ENCODE measurements around the gene ACP5.
"Not testable (repeated sequence)": the region's sequence is repeated elsewhere in the genome, so short reads cannot be mapped to it uniquely, and the experiment has no call there.

ACP5 gene

DNA sequence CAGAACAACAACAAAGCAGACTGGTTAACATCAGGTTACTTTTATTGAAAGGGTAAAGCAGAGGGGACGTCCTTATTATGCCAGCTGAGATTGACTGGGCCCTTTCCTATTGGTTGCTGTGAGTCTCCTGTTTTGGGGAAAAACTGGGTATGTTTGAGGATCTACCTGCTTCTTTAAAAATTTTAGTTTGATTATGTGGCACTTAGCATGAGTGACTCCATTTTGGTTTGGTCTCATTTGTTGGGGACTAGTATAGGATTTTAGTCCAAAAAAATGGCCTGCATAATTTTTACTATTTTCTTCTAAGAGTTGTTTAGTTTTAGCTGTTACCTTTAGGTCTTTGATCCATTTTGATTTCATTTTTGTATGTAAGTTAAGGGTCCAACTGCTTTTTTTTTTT, 34.3 kb upstream of the ACP5 start:
- no peak for TF ChIP-seq CTCF (IDR thresholded peaks at IDR 0.05)
- Histone ChIP-seq H3K4me3 (no peak overlapping the region), H3K27ac (no peak overlapping the region)
- no peak for DNase-seq (ENCODE audit: low spot score)

- no peak overlapping the region for H3K4me3 ChIP-seq
- no peak for TF ChIP-seq CTCF (IDR thresholded peaks at IDR 0.05)
- H3K27ac ChIP-seq = no peak overlapping the region
- no peak for DNase-seq (ENCODE audit: low spot score)
Observed at GRCh38 chr19:11606484-11606883, 29.0 kb upstream of the ACP5 start.

DNA sequence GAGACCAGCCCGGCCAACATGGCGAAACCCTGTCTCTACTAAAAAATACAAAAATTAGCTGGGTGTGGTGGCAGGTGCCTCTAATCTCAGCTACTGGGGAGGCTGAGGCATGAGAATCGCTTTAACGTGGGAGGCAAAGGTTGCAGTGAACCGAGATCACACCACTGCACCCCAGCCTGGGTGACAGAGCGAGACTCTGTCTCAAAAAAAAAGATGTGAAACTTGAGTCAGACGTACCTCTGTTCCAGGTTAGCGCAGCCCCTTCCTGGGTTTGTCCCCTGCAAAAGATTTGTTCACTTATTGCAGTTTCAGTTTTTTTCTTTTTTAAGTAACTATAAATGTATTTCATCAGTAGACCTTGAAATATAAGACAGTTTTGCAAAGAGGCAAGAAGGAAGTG, 22.3 kb upstream of the ACP5 start:
- not testable (repeated sequence) for DNase-seq (ENCODE audit: low spot score); H3K27ac ChIP-seq; H3K4me3 ChIP-seq

DNA sequence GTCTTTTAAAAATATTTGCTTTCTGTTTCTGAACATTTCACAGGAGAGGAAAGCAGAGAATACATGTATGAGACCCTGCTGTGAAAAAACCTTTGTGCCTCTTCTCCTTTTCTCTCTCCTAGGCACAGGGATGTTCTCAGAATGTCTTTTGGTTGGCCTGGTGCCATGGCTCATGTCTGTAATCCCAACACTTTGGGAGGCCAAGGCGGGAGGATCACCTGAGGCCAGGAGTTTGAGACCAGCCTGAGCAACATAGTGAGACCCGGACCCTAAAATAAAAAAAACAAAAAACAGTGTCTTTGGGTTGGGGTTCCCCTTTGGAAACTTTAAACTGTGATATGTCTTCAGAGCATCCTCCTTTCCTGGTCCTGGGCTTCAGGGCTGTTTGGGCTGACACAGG, 21.3 kb upstream of the ACP5 start:
- no peak for DNase-seq (ENCODE audit: low spot score)
- no peak overlapping the region for H3K4me3 ChIP-seq
- no peak for TF ChIP-seq CTCF (IDR thresholded peaks at IDR 0.05)
- no peak overlapping the region for H3K27ac ChIP-seq

GRCh38 chr19:11598103-11598483, 20.6 kb upstream of the ACP5 start:
- DNase-seq (ENCODE audit: low spot score) = no peak
- TF ChIP-seq CTCF (IDR thresholded peaks at IDR 0.05) = no peak
- peak overlapping the region; percentile 89 to 93 for H3K27ac ChIP-seq
- peak overlapping the region; percentile 95 for H3K4me3 ChIP-seq

GRCh38 chr19:11597202-11598102, 20.0 kb upstream of the ACP5 start, which contains the start of gene ZNF627:
Gene ZNF627, plus strand, starts transcription at chr19:11597483. Its CDS starts 145 bp downstream, at chr19:11597628.
- peak; percentile 99 for DNase-seq (ENCODE audit: low spot score)
- TF ChIP-seq CTCF (IDR thresholded peaks at IDR 0.05) = no peak
- H3K27ac ChIP-seq = peak within 1 kb of the TSS; percentile 89 to 93
- H3K4me3 ChIP-seq = peak within 1 kb of the TSS; percentile 95

- no peak for TF ChIP-seq CTCF (IDR thresholded peaks at IDR 0.05)
- DNase-seq (ENCODE audit: low spot score) = no peak
- no peak overlapping the region for H3K27ac ChIP-seq
- H3K4me3 ChIP-seq = no peak overlapping the region
Observed at GRCh38 chr19:11596156-11596555, 18.7 kb upstream of the ACP5 start.
